Measurements from ENCODE around the gene RIMKLB.
"Not testable (repeated sequence)": the region's sequence is repeated elsewhere in the genome, so short reads cannot be mapped to it uniquely, and the experiment has no call there.

The RIMKLB gene

DNA sequence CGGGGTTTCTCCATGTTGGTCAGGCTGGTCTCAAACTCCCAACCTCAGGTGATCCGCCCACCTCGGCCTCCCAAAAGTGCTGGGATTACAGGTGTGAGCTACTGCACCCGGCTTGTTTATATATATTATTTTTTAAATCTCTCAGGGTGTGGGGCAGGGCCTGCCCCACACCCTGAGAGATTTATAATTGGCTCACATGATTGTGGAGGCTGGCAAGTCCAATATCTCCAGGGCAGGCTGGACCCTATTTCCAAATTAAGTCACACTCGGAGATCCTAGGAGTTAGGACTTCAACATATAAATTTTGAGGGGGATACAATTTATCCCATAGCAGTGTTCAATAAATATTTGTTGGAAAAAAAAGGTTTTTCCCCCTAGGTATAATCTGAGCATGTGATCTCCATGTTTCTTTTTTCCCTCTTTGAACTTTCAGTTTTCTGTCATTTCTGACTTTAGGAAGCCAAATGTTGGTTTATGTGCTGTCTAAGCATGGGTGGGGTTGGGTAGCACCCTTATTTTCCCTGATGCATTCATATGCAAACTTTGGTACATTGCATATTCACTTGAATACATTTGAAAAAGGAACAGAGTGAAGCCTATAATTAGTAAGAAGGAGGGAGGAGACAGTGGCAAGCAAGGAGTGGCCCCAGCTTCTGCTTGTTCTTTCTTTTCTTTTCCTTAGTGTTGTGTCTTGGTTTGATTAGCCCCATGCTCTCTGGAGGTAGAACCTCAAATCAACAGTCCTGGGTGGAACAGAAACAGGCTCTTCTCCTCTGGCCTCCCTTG, 116.0 kb downstream of the RIMKLB start:
- DNase-seq (ENCODE audit: low read depth), result no peak
- TF ChIP-seq CTCF (IDR thresholded peaks at IDR 0.05; ENCODE audit: insufficient read depth, low read depth, low read length, missing control alignments), result no peak

DNA sequence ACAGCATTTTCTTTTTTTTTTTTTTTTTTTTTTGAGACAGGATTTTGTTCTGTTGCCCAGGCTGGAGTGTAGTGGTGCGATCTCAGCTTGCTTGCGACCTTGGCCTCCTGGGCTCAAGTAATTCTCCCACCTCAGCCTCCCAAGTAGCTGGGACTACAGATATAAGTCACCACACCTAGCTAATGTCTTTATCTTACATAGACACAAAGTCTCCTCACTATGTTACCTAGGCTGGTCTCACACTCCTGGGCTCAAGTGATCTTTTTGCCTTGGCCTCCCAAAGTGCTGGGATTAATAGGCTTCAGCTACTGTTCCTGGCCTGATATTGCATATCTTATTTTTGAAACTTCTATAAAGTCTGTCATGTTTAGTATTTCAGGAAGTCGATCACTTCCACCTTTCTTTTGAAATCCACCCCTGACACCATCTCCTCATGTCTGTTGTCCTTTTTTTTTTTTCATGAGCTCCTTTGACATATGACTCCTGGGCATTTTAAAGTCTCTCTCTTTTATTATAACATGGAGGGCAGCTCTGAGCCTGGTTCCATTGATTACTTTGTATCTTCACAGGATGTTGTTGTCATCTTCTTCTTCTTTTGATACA, 118.8 kb downstream of the RIMKLB start:
- no peak overlapping the region for H3K4me3 ChIP-seq (ENCODE audit: low read depth, low read length)
- no peak for TF ChIP-seq CTCF (IDR thresholded peaks at IDR 0.05; ENCODE audit: insufficient read depth, low read depth, low read length, missing control alignments)
- no peak for DNase-seq (ENCODE audit: low read depth)

More for the DNA sequence above, 116.0 kb downstream of the RIMKLB start:
- H3K4me3 ChIP-seq (ENCODE audit: low read depth, low read length), result no peak overlapping the region

DNA sequence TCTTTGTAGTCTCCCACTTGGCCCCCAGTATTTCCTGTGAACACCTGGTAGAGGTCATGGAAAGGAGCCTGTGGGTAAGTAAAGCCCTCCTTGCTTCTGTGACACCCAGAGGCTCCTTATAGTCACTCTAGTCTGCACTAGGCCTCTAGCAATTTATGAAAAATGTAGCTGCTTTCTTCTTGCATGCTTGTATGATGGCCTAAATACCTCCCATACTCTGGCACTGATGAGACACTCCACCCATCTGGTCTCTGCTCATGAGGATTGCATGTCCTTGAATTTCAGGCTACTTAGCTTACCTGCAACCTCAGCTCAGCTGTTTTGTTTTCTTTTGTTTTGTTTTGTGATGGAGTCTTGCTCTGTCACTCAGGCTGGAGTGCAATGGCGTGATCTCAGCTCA, 120.1 kb downstream of the RIMKLB start:
- TF ChIP-seq CTCF (IDR thresholded peaks at IDR 0.05; ENCODE audit: insufficient read depth, low read depth, low read length, missing control alignments), result no peak
- no peak for DNase-seq (ENCODE audit: low read depth)
- no peak overlapping the region for H3K4me3 ChIP-seq (ENCODE audit: low read depth, low read length)

- no peak overlapping the region for H3K4me3 ChIP-seq (ENCODE audit: low read depth, low read length)
- no peak for TF ChIP-seq CTCF (IDR thresholded peaks at IDR 0.05; ENCODE audit: insufficient read depth, low read depth, low read length, missing control alignments)
- no peak for DNase-seq (ENCODE audit: low read depth)
Measured at GRCh38 chr12:8818526-8818925, 120.7 kb downstream of the RIMKLB start.

DNA sequence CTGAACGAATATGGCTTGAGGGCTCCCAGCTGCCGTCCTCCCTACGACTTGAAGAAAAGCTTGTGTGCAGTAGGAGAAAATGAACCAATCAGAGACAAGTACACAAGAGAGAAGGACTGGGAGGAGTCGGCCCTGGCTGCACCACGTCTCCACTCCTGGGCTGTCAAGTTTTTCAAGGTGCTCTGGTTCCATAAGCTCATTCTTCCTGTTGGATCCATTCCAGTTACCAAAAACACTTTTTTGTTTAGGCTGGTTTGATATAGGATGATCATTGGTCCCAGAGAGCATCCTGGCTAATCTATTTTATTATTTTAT, 121.8 kb downstream of the RIMKLB start:
- no peak overlapping the region for H3K4me3 ChIP-seq (ENCODE audit: low read depth, low read length)
- TF ChIP-seq CTCF (IDR thresholded peaks at IDR 0.05; ENCODE audit: insufficient read depth, low read depth, low read length, missing control alignments), result no peak
- no peak for DNase-seq (ENCODE audit: low read depth)

- H3K4me3 ChIP-seq (ENCODE audit: low read depth, low read length); DNase-seq (ENCODE audit: low read depth): not testable (repeated sequence)
Measured at GRCh38 chr12:8820676-8821407, 123.1 kb downstream of the RIMKLB start.

- H3K4me3 ChIP-seq (ENCODE audit: low read depth, low read length), result no peak overlapping the region
- TF ChIP-seq CTCF (IDR thresholded peaks at IDR 0.05; ENCODE audit: insufficient read depth, low read depth, low read length, missing control alignments), result no peak
- DNase-seq (ENCODE audit: low read depth), result no peak
Measured at GRCh38 chr12:8821591-8821990, 123.8 kb downstream of the RIMKLB start.
